ENCODE results near the gene PCDHGA2.
"Not testable (repeated sequence)": the region's sequence is repeated elsewhere in the genome, so short reads cannot be mapped to it uniquely, and the experiment has no call there.

The PCDHGA2 gene

GRCh38 chr5:141338538-141339306 is at the start of gene PCDHGA2:
Gene PCDHGA2, plus strand, starts transcription at chr5:141338760.
- peak; percentile 9 for DNase-seq (ENCODE audit: low spot score)

- DNase-seq (ENCODE audit: low spot score) = peak; percentile 14
Measured at GRCh38 chr5:141298376-141298775, 40.2 kb upstream of the PCDHGA2 start.

- DNase-seq (ENCODE audit: low spot score) = no peak
Measured at GRCh38 chr5:141303756-141304155, 34.8 kb upstream of the PCDHGA2 start, which contains the start of gene SLC25A2. Gene SLC25A2, minus strand, starts transcription at chr5:141304049. Its CDS starts 184 bp downstream, at chr5:141303865.

DNA sequence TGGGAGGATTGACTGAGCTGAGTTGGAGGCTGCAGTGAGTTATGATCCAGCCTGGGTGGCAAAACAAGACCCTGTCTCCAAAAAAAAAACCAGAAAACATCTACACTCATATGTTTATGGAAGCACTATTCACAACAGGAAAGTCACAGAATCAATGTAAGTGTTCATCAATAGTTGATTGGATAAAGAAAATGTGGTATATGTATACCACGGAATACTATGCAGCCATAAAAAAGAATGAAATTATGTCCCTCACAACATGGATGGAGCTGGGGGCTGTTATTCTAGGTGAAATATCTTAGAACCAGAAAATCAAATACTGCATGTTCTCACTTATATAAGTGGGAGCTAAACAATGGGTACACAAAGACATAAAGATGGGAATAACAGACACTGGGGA is 31.9 kb upstream of the PCDHGA2 start:
- DNase-seq (ENCODE audit: low spot score) = no peak

DNA sequence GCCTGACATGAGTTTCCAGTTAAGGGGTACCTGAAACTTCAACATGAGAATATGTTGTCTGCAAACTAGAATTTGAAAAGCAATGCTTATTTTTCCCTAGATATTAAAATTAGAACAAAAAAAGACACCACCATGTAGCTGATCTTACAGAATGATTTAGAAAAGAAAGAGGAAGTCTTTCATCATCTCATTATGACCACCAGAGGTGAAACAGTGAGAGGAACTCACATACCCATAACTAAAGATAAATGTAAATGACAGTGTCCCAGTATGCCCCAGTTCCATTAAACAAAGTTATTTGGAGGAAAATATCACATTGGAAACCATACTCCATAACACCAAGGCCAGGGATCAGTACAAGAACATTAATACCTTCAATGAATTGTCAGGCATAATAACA is 24.8 kb upstream of the PCDHGA2 start:
- DNase-seq (ENCODE audit: low spot score) = no peak

DNA sequence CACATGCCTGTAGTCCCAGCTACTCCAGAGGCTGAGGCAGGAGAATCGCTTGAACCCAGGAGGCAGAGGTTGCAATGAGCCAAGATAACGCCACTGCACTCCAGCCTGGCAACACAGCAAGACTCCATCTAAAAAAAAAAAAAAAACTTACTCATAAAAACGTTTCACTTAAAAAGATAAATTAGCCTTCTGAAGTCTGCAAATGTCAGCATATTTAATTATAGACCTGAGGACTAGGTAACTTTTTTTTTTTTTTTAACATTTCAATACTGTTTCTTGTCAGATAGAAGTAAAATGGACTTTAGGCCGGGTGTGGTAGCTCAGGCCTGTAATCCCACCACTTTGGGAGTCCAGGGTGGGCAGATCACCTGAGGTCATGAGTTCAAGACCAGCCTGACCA is 21.6 kb upstream of the PCDHGA2 start:
- DNase-seq (ENCODE audit: low spot score) = not testable (repeated sequence)

DNA sequence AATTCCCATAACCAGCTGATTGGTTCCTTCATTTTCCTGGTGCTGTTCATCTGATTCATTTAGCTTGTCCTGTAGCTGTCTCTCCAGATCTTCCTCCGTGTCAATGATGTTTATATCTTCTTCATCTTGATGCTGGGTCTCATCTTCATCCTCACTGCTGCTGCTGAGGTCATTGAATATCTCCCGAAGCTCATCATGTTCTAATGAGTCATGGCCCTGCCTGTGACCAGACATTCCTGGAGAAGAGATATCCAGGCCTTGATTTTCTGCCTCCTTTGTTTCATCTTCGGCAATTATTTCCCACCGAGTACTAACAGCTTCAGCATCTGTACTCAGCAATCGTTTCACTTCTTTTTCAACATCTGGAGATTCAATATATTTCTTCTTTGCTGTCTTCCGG is 19.4 kb upstream of the PCDHGA2 start:
- no peak for DNase-seq (ENCODE audit: low spot score)

- no peak for DNase-seq (ENCODE audit: low spot score)
Measured at GRCh38 chr5:141319699-141320098, 18.9 kb upstream of the PCDHGA2 start.

DNA sequence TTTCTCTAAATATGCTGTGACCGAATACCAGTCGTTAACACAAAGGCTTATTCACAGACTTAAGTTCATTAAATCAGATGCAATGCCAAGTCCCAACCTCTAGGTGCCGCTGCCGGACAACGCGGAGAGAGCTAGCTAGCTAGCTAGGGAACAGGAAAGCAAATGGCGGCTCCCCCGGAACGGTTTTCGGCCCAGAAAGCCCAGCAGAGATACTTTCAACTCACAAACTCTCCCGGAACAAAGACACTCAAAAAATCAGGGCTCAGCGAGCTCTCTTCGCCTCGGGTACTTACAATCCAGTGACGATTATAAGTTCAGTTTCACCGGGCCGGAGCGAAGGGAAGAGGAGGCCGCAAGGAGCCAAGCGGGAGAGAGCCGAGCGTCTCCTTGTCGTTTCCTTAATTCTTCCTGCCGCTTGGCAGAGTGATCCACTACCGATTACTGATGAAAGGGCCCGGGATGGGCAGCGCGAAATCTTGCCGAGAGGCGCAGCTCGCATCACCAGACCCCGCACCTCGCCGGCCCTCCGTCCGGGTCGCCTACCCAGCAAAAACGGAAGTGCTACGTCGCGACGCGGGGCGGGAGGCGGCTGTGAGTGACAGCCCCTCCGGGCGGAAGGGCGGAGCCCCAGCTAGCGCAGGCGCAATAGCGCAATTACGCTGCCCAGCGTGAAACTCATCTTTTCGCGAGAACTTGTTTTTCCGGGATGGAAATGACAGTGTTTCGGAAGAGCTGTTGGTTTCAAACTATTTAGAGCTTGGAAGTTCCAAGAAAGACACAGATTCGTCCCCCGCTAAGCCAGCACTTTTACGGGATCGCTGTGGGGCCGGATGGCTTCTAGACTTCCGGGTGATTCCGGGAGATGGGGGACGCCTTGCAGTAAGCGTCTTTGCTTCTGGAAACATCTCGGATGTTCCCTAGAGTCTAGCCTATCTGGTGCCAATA is 18.1 kb upstream of the PCDHGA2 start, which contains the start of gene TAF7:
Gene TAF7, minus strand, starts transcription at position 560 of the 945 bp plus-strand sequence. CDS start 740 bp downstream, outside the sequence.
- DNase-seq (ENCODE audit: low spot score) = peak; percentile 69

DNA sequence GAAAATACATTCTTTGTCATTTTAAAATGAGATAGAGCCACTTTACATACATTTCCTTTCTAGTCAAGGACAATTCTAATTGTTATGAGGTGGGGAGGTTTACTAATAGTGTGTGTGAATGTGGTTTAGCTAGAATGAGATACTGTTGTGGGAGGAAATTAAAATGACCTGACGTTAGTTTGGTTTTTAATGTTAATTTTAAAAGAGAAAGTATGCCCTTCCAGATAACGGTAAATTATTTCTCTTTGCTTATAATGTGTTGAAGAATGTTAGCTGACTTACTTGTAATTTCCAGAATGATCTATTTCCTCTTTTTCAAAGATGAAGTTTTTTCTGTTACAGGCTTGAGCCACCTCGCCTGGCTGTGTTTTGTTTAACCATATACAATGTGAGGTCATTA is 16.3 kb upstream of the PCDHGA2 start:
- no peak for DNase-seq (ENCODE audit: low spot score)

GRCh38 chr5:141326088-141326854 is 12.3 kb upstream of the PCDHGA2 start:
- DNase-seq (ENCODE audit: low spot score) = peak; percentile 16

- DNase-seq (ENCODE audit: low spot score) = no peak
Measured at GRCh38 chr5:141328231-141328630, 10.3 kb upstream of the PCDHGA2 start.

DNA sequence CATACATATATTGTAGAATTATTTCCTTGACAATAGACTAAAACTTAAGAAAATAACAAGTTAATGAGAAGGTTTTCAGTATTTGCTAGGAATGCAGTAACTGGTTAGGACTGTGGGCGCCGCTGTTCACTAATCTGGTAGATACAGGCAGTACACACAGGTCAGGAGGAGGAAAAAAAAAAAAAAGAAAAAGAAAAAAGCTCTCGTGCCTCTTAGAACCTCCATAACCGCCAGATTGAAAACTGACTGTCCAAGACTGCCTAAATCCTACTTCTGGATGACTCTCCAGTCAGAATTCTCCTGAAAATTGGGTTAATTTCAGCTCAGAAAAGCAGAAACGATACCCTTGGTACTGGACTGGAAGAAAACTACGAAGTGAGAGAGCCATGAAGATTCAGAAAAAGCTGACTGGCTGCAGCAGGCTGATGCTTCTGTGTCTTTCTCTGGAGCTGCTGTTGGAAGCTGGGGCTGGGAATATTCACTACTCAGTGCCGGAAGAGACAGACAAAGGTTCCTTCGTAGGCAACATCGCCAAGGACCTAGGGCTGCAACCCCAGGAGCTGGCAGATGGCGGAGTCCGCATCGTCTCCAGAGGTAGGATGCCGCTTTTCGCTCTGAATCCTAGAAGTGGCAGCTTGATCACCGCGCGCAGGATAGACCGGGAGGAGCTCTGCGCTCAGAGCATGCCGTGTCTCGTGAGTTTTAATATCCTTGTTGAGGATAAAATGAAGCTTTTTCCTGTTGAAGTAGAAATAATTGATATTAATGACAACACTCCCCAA is 8.1 kb upstream of the PCDHGA2 start, which contains the start of gene PCDHGA1:
Gene PCDHGA1, plus strand, starts transcription at position 216 of the 782 bp plus-strand sequence.
- DNase-seq (ENCODE audit: low spot score) = peak; percentile 28

- DNase-seq (ENCODE audit: low spot score) = not testable (repeated sequence)
Measured at GRCh38 chr5:141332571-141332970, 6.0 kb upstream of the PCDHGA2 start.

DNA sequence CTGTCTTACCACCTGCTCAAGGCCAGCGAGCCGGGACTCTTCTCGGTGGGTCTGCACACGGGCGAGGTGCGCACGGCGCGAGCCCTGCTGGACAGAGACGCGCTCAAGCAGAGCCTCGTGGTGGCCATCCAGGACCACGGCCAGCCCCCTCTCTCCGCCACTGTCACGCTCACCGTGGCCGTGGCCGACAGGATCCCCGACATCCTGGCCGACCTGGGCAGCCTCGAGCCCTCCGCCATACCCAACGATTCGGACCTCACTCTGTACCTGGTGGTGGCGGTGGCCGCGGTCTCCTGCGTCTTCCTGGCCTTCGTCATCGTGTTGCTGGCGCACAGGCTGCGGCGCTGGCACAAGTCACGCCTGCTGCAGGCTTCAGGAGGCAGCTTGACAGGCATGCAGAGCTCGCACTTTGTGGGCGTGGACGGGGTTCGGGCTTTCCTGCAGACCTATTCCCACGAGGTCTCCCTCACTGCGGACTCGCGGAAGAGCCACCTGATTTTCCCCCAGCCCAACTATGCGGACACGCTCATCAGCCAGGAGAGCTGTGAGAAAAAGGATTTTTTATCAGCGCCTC is 2.3 kb downstream of the PCDHGA2 start:
- DNase-seq (ENCODE audit: low spot score) = not testable (repeated sequence)

- DNase-seq (ENCODE audit: low spot score) = no peak
Measured at GRCh38 chr5:141342773-141343172, 4.2 kb downstream of the PCDHGA2 start.

DNA sequence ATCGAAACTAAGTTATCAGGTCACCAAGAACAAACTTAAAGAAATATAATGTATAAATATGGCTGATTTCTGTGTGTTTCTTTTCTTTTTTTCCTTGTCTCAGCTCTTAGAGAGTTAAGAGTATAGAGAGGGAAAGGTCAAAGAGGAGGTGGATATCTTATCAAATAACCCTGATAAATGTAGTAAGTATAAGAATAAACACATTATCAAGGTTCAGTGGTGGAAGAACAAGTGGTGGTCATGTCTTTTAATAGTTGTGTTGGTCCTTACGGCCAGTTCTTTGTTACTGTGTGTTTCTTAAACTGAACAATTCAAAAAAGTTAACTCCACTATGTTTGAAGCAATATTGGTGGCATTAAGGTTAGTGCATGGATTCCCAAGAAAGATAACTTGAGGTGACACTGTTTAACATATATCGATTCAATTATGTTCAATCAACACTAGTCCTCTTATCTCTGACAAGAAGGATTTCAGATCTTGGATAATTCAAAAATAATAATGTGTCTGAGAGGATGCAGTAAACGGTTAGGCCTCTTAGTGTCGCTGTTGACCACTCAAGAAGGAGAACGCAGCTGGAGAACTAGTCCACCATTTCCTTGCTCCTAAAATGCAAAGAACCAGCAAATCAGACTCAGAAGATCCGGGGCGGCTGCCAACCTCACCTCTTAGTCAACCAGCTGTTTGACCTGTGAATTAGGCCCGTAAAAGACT is 4.8 kb downstream of the PCDHGA2 start, which contains the start of gene PCDHGA3:
Gene PCDHGA3, plus strand, starts transcription at position 588 of the 711 bp plus-strand sequence. CDS start 205 bp downstream, outside the sequence.
- DNase-seq (ENCODE audit: low spot score) = no peak

- no peak for DNase-seq (ENCODE audit: low spot score)
Measured at GRCh38 chr5:141343953-141344463, 5.4 kb downstream of the PCDHGA2 start.

- DNase-seq (ENCODE audit: low spot score) = no peak
Measured at GRCh38 chr5:141345327-141345726, 6.8 kb downstream of the PCDHGA2 start.

DNA sequence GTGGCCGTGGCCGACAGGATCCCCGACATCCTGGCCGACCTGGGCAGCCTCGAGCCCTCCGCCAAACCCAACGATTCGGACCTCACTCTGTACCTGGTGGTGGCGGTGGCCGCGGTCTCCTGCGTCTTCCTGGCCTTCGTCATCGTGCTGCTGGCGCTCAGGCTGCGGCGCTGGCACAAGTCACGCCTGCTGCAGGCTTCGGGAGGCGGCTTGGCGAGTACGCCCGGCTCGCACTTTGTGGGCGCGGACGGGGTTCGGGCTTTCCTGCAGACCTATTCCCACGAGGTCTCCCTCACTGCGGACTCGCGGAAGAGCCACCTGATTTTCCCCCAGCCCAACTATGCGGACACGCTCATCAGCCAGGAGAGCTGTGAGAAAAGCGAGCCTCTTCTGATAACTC is 7.5 kb downstream of the PCDHGA2 start:
- DNase-seq (ENCODE audit: low spot score) = not testable (repeated sequence)
